RWPE2 (cell line): ENCODE measurements around the gene POLD4.

Experiments
- ATAC-seq: fragments of 200-7000 bp; cut with Tn5 transposase; 3 replicates; pipeline ENCODE4 v1.9.1; 2021; ENCODE audit warnings: low read depth
- DNase-seq: peaks from one replicate; pipeline ENCODE4 v3.0.0-alpha.2; 2020; ENCODE audit warnings: low spot score
- H3K27ac ChIP-seq: fragments of 450-650 bp; 2 replicates; pipeline ENCODE4 v1.5.1; 2017; ENCODE audit warnings: mild to moderate bottlenecking; ENCODE audit not compliant: poor library complexity, severe bottlenecking
- H3K27me3 ChIP-seq: fragments of 250-450 bp; sonication (Bioruptor Pico); 2 replicates; pipeline ENCODE4 v1.5.1; 2021; ENCODE audit warnings: mild to moderate bottlenecking, moderate library complexity; ENCODE audit not compliant: insufficient read depth, poor library complexity, severe bottlenecking
- H3K36me3 ChIP-seq: fragments of 250-450 bp; sonication (Bioruptor Pico); 2 replicates; pipeline ENCODE4 v1.5.1; 2020; ENCODE audit warnings: low read depth, mild to moderate bottlenecking, moderate library complexity
- H3K4me1 ChIP-seq: fragments of 250-450 bp; sonication (Bioruptor Pico); 2 replicates; pipeline ENCODE4 v1.5.1; 2021; ENCODE audit warnings: mild to moderate bottlenecking, moderate library complexity; ENCODE audit not compliant: insufficient read depth, poor library complexity, severe bottlenecking
- H3K4me3 ChIP-seq: fragments of 250-450 bp; sonication (Bioruptor Pico); 2 replicates; pipeline ENCODE4 v1.5.1; 2021; ENCODE audit warnings: mild to moderate bottlenecking, moderate library complexity; ENCODE audit not compliant: severe bottlenecking
- H3K9me3 ChIP-seq: fragments of 250-450 bp; sonication (Bioruptor Pico); 2 replicates; pipeline ENCODE4 v1.5.1; 2021; ENCODE audit warnings: mild to moderate bottlenecking, moderate library complexity; ENCODE audit not compliant: severe bottlenecking
- TF ChIP-seq, protein P1 (sequence below): fragments of 450-650 bp; IDR thresholded peaks from one replicate; pipeline ENCODE4 v1.5.1; 2017; ENCODE audit warnings: mild to moderate bottlenecking, moderate library complexity; ENCODE audit not compliant: poor library complexity, severe bottlenecking

The POLD4 gene

DNA sequence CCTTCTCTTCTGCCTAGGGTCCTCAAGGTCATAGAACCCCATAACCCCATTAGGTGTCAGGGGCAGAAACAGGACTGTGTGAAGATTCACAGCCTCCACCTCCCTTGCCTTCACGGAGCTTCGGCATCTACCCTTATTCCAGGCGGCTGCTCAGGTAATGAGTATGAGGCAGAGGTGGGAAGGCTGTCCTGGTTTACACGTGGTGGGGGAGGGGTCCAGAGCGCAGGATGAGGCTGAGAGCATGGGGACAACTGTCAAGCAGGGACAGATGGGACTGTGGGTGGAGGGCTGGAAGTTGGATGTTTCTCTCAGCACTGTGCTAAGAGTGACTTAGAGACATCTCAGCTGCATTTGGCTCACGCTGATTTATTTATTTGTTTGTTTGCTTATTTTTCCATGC is 34.2 kb upstream of the POLD4 start:
- TF ChIP-seq, protein P1, sequence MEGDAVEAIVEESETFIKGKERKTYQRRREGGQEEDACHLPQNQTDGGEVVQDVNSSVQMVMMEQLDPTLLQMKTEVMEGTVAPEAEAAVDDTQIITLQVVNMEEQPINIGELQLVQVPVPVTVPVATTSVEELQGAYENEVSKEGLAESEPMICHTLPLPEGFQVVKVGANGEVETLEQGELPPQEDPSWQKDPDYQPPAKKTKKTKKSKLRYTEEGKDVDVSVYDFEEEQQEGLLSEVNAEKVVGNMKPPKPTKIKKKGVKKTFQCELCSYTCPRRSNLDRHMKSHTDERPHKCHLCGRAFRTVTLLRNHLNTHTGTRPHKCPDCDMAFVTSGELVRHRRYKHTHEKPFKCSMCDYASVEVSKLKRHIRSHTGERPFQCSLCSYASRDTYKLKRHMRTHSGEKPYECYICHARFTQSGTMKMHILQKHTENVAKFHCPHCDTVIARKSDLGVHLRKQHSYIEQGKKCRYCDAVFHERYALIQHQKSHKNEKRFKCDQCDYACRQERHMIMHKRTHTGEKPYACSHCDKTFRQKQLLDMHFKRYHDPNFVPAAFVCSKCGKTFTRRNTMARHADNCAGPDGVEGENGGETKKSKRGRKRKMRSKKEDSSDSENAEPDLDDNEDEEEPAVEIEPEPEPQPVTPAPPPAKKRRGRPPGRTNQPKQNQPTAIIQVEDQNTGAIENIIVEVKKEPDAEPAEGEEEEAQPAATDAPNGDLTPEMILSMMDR: no peak
- peaks cover 11% of the 10 kb centered on the region for H3K4me1 ChIP-seq
- ATAC-seq: no peak
- no peaks in the 10 kb centered on the region for H3K27me3 ChIP-seq
- H3K4me3 ChIP-seq: no peak overlapping the region
- H3K27ac ChIP-seq: no peak overlapping the region
- no peaks in the 10 kb centered on the region for H3K36me3 ChIP-seq
- H3K9me3 ChIP-seq: no peaks in the 10 kb centered on the region
- DNase-seq: no peak

DNA sequence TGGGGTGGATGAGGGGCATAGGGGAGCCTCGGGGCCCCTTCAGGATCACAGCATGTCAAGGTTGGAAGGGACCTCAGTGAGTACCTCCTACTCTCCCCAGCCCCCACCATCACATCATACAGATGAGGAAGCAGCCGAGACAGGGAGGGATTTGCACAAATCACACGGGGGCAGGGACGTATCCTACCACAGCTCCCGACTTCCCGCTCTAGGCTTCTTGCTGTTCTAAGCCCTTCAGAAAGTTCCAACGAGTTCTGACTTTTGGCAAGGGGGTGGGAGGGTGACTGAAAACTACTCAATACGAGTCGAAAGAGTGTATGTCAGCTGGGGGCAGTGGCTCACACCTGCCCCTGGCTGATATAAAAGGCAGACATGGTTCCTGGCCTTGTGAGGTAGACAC is 33.7 kb upstream of the POLD4 start:
- TF ChIP-seq, protein P1: no peak
- DNase-seq (no peak), ATAC-seq (no peak)
- peaks cover 11% of the 10 kb centered on the region for H3K4me1 ChIP-seq
- H3K27me3 ChIP-seq: no peaks in the 10 kb centered on the region
- H3K27ac ChIP-seq: no peak overlapping the region
- no peaks in the 10 kb centered on the region for H3K9me3 ChIP-seq
- H3K36me3 ChIP-seq: no peaks in the 10 kb centered on the region
- no peak overlapping the region for H3K4me3 ChIP-seq

DNA sequence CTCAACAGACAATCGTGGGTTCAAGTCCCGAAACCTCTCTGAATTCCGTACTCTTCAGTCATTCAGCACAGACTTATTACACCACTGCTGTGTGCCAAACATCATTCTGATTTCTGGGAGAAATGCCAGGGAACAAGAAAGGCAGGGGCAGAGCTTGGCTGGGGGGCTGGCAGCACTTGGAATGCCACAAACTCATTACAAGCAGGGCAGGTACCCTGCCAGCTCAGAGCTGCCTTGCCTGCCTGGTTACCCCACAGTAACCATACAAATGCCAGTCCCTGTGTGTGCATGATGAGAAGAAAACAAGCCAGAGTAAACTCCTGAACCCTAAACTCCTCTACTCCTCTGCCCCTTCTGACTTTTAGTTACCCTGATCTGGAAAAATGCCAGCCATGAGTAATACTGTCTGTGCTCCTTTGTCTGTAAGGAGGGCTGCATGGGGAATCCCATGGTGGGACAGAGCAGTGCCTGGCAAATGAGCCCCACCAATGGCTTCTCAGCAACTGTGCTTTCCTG is 31.6 kb upstream of the POLD4 start:
- TF ChIP-seq, protein P1: no peak
- H3K27me3 ChIP-seq: no peaks in the 10 kb centered on the region
- no peak overlapping the region for H3K4me3 ChIP-seq
- no peaks in the 10 kb centered on the region for H3K9me3 ChIP-seq
- peaks cover 12% of the 10 kb centered on the region for H3K4me1 ChIP-seq
- H3K36me3 ChIP-seq: no peaks in the 10 kb centered on the region
- ATAC-seq (peak; percentile 60), DNase-seq (no peak)
- peak overlapping the region; percentile 38 for H3K27ac ChIP-seq

DNA sequence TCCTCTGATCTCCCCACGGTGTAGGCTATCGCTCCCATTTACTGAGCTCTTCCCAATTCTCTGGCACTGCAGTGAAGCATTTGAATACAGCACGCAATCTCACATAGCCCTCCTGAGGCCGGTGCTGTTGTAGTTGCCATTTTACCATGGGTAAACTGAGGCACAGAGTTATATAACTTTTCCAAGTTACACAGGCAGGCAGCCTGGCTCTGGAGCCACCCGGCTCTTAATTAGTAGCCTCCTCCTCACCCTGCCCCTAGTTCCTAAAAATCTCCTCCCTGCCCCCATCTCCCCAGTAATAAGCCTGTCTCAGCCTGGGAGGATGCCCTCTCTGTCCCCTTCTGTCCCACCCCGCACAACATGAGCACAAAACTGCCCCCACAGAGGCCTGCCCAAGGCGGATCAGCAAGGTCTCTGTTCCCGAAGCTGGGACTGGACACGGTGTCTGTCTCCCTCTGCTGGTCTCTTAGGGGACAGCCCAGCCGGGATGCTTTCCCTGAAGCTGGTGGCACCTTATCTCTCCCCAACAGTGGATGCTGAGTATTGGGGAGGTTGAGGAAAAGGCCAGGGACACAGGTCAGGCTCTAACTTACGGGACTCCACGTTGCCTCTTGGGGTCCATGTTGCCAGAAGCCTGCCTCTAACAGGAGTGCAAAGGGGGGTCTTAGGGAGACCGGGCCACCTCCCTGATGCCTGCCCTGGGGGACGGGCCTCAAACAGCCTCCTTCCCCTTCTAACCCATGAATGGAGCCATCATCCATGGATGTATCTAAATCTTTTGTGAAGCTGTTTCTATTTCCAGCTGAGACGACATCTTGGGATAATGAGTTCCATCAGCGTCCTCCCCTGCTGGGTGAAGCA is 29.2 kb upstream of the POLD4 start:
- TF ChIP-seq, protein P1: peak; percentile 95
- H3K4me3 ChIP-seq: no peak overlapping the region
- no peaks in the 10 kb centered on the region for H3K9me3 ChIP-seq
- ATAC-seq: peak; percentile 66
- no peak for DNase-seq
- H3K27me3 ChIP-seq: no peaks in the 10 kb centered on the region
- H3K36me3 ChIP-seq: no peaks in the 10 kb centered on the region
- no peak overlapping the region for H3K27ac ChIP-seq
- peaks cover 27% of the 10 kb centered on the region for H3K4me1 ChIP-seq
